GM12878 (cell line): Measurements from ENCODE around the gene TYRP1.

Experiments used
- ATF7 ChIP-seq: fragments of 450-650 bp; IDR thresholded peaks from 2 replicates; pipeline ENCODE4 v1.6.1; 2016; ENCODE audit warnings: low read depth, mild to moderate bottlenecking
- CBX3 ChIP-seq: fragments of 200-600 bp; sonication (generic); IDR thresholded peaks from 2 replicates; pipeline ENCODE4 v1.6.1; 2016; ENCODE audit warnings: low read depth, borderline replicate concordance
- CEBPB ChIP-seq, 2 experiments: fragments of 150-350 bp in 1 of 2; IDR thresholded peaks; 2 replicates each; pipeline ENCODE4 v1.6.1; 2012 to 2014; ENCODE audit warnings: low read depth in 2 of 2, low read length in 2 of 2, borderline replicate concordance in 1 of 2, inconsistent platforms in 1 of 2
- CTCF ChIP-seq, 3 experiments: IDR thresholded peaks in 2 of 3; conservative IDR thresholded peaks in 1 of 3; 2 replicates each; pipeline ENCODE4 v1.5.1; 2011; ENCODE audit warnings: low read depth in 3 of 3, low read length in 3 of 3, mild to moderate bottlenecking in 3 of 3, control low read depth in 2 of 3, moderate library complexity in 2 of 3, inconsistent platforms in 1 of 3, mixed read lengths in 1 of 3; ENCODE audit not compliant: control insufficient read depth in 2 of 3, insufficient read depth in 1 of 3; ENCODE audit errors: extremely low read depth in 1 of 3
- EGR1 ChIP-seq, 2 experiments: IDR thresholded peaks; 1 replicate in 1 of 2; 2 replicates in 1 of 2; pipeline ENCODE4 v1.6.1; 2011 to 2012; ENCODE audit warnings: low read depth in 2 of 2, low read length in 2 of 2, borderline replicate concordance in 1 of 2, mild to moderate bottlenecking in 1 of 2, moderate library complexity in 1 of 2
- EP300 ChIP-seq, 2 experiments: fragments of 150-350 bp in 1 of 2; IDR thresholded peaks; 2 replicates each; pipeline ENCODE4 v1.6.1; 2011 to 2012; ENCODE audit warnings: low read depth in 2 of 2, low read length in 2 of 2, borderline replicate concordance in 1 of 2, improper control_type of control experiment in 1 of 2, inconsistent platforms in 1 of 2; ENCODE audit not compliant: control insufficient read depth in 1 of 2
- EZH2 ChIP-seq: IDR thresholded peaks from 2 replicates; pipeline ENCODE4 v1.6.1; 2012; ENCODE audit warnings: low read depth, mild to moderate bottlenecking, control low read depth, inconsistent platforms, low read length, borderline replicate concordance; ENCODE audit not compliant: control insufficient read depth
- GABPA ChIP-seq: IDR thresholded peaks from 2 replicates; pipeline ENCODE4 v1.6.1; 2014; ENCODE audit warnings: antibody characterized with exemption, low read depth, mild to moderate bottlenecking, inconsistent platforms
- MLLT1 ChIP-seq: fragments of 450-650 bp; IDR thresholded peaks from 2 replicates; pipeline ENCODE4 v1.6.1; 2016; ENCODE audit warnings: mild to moderate bottlenecking
- NRF1 ChIP-seq: conservative IDR thresholded peaks from 2 replicates; pipeline ENCODE4 v1.6.1; 2011; ENCODE audit warnings: mild to moderate bottlenecking, low read depth, low read length, improper control_type of control experiment
- POLR2AphosphoS5 ChIP-seq: IDR thresholded peaks from 2 replicates; pipeline ENCODE4 v1.6.1; 2011; ENCODE audit warnings: mild to moderate bottlenecking, low read length, inconsistent platforms
- TAF1 ChIP-seq: IDR thresholded peaks from 2 replicates; pipeline ENCODE4 v1.6.1; 2011; ENCODE audit warnings: mild to moderate bottlenecking, low read depth, low read length, borderline replicate concordance
- ZNF217 ChIP-seq: fragments of 450-650 bp; IDR thresholded peaks from 2 replicates; pipeline ENCODE4 v1.6.1; 2017; ENCODE audit warnings: antibody characterized with exemption, mild to moderate bottlenecking

GRCh38 chr9:12759761-12760160 is 66.6 kb downstream of the TYRP1 start:
- TF ChIP-seq ATF7 (no peak), POLR2AphosphoS5 (no peak), CTCF (IDR thresholded peaks at IDR 0.05 in 2 of 3, conservative IDR thresholded peaks at IDR 0.05 in 1 of 3; ENCODE audit: control insufficient read depth in 2 of 3, extremely low read depth in 1 of 3, insufficient read depth in 1 of 3, low read depth in 3 of 3, low read length in 3 of 3) (no peak), EGR1 (IDR thresholded peaks at IDR 0.05; ENCODE audit: borderline replicate concordance in 1 of 2, low read depth in 2 of 2, low read length in 2 of 2) (no peak), TAF1 (no peak), CEBPB (IDR thresholded peaks at IDR 0.05; ENCODE audit: borderline replicate concordance in 1 of 2, low read depth in 2 of 2, low read length in 2 of 2) (no peak), GABPA (no peak), EP300 (IDR thresholded peaks at IDR 0.05; ENCODE audit: borderline replicate concordance in 1 of 2, control insufficient read depth in 1 of 2, low read depth in 2 of 2, low read length in 2 of 2) (no peak), ZNF217 (no peak), NRF1 (no peak), EZH2 (no peak), MLLT1 (no peak), CBX3 (no peak)
